Astrocyte (in vitro differentiated cells and primary cell): ENCODE results near the gene TRAPPC12.

Source experiments
- CTCF ChIP-seq: IDR thresholded peaks from 2 replicates; pipeline ENCODE4 v1.5.1; 2011; ENCODE audit warnings: low read depth, mild to moderate bottlenecking, inconsistent platforms, low read length, moderate library complexity; ENCODE audit not compliant: insufficient read depth
- EZH2 ChIP-seq: IDR thresholded peaks from 2 replicates; pipeline ENCODE4 v1.6.1; 2012; ENCODE audit warnings: mild to moderate bottlenecking, low read length, inconsistent platforms; ENCODE audit not compliant: insufficient read depth

- TF ChIP-seq CTCF = no peak
- no peak for TF ChIP-seq EZH2
These were observed 92.8 kb downstream of the TRAPPC12 start for GRCh38 chr2:3472296-3472695.
